ENCODE measurements around the gene ATP1B3. TPM values are rescaled to one million over a fixed set of nuclear protein-coding genes. Genes with fewer than 3 reads are reported as not detected.
A peak's percentile ranks its signal among the peaks of the same experiment; 100 is the strongest.

The ATP1B3 gene
- total and polyA plus RNA-seq, 9 of the 15 experiments (the other 6 are each of a cell fraction or from before 2014, with no cell fraction given): 48.3 to 202 (median 123) TPM

DNA sequence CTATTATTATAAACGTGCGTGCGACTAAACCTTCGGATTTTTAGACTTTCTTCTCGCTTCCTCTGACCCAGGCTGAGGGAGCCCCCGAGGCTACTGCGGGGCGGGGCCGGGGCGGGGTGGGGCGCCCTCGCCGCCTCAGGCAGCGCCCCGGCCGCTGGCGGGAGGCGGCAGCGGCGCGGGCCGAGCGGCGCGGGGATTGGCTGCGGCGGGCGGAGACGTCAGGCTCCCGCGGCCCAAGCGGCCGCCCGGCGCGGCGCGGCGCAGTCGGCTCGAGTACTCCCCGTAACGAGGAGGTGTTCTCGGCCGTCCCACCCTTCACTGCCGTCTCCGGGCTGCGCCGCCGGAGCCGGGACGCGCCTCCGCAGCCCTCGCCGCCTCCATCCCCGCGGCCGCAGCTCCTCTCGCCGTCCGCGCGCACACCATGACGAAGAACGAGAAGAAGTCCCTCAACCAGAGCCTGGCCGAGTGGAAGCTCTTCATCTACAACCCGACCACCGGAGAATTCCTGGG lies at the start of gene ATP1B3 (continued):
- TF ChIP-seq CHD7 (IDR thresholded peaks at IDR 0.05; ENCODE audit: low read depth, low read length) (no peak), NR4A1 (CRISPR knock-in tag; IDR thresholded peaks at IDR 0.05) (no peak), NR4A1 (tag; IDR thresholded peaks at IDR 0.05) (no peak), HDAC3 (IDR thresholded peaks at IDR 0.05; ENCODE audit: borderline replicate concordance, partially characterized antibody) (no peak), CC2D1A (IDR thresholded peaks at IDR 0.05) (no peak), MCM5 (IDR thresholded peaks at IDR 0.05; ENCODE audit: low read depth) (no peak), MEIS2 (IDR thresholded peaks at IDR 0.05; ENCODE audit: partially characterized antibody) (no peak), ZKSCAN3 (CRISPR knock-in tag; IDR thresholded peaks at IDR 0.05) (no peak), ARID2 (IDR thresholded peaks at IDR 0.05) (no peak), ZNF12 (CRISPR knock-in tag; IDR thresholded peaks at IDR 0.05) (no peak), NFYB (IDR thresholded peaks at IDR 0.05; ENCODE audit: extremely low read depth, insufficient read length) (peak; percentile 21), KDM1A (IDR thresholded peaks at IDR 0.05) (no peak)
- TF ChIP-seq, protein P1, sequence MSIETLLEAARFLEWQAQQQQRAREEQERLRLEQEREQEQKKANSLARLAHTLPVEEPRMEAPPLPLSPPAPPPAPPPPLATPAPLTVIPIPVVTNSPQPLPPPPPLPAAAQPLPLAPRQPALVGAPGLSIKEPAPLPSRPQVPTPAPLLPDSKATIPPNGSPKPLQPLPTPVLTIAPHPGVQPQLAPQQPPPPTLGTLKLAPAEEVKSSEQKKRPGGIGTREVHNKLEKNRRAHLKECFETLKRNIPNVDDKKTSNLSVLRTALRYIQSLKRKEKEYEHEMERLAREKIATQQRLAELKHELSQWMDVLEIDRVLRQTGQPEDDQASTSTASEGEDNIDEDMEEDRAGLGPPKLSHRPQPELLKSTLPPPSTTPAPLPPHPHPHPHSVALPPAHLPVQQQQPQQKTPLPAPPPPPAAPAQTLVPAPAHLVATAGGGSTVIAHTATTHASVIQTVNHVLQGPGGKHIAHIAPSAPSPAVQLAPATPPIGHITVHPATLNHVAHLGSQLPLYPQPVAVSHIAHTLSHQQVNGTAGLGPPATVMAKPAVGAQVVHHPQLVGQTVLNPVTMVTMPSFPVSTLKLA (conservative IDR thresholded peaks at IDR 0.05): no peak
- TF ChIP-seq, protein P2, sequence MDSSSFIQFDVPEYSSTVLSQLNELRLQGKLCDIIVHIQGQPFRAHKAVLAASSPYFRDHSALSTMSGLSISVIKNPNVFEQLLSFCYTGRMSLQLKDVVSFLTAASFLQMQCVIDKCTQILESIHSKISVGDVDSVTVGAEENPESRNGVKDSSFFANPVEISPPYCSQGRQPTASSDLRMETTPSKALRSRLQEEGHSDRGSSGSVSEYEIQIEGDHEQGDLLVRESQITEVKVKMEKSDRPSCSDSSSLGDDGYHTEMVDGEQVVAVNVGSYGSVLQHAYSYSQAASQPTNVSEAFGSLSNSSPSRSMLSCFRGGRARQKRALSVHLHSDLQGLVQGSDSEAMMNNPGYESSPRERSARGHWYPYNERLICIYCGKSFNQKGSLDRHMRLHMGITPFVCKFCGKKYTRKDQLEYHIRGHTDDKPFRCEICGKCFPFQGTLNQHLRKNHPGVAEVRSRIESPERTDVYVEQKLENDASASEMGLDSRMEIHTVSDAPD (CRISPR knock-in tag; IDR thresholded peaks at IDR 0.05): no peak
- TF ChIP-seq, protein P3, sequence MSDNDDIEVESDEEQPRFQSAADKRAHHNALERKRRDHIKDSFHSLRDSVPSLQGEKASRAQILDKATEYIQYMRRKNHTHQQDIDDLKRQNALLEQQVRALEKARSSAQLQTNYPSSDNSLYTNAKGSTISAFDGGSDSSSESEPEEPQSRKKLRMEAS (CRISPR knock-in tag; IDR thresholded peaks at IDR 0.05): no peak
